Pancreas (tissue), 10 donors: ENCODE results near the gene RPN1. TPM values are rescaled to one million over a fixed set of nuclear protein-coding genes. Genes with fewer than 3 reads are reported as not detected.

Experiments used
- ATAC-seq, 4 donors: fragments of 200-7000 bp; cut with Tn5 transposase; one replicate each; pipeline versions ENCODE4 v1.8.0 to v1.9.1; 2020; ENCODE audit warnings: mild to moderate bottlenecking in 4 of 4, moderate library complexity in 4 of 4
- DNase-seq, 6 donors: peaks; one replicate each; pipeline ENCODE4 v3.0.0-alpha.2; 2020
- FAIRE-seq: peaks from 2 replicates; lab custom pipeline; 2012; peaks lifted over from hg19 to GRCh38; lab: Jason Lieb, UNC
- H3K27ac ChIP-seq, 4 donors: fragments of 200-600 bp; sonication (generic); 1 replicate in 3 of 4; 2 replicates in 1 of 4; pipeline versions ENCODE4 v1.5.0 to v1.8.0; 2020
- H3K27me3 ChIP-seq, 4 donors: fragments of 200-600 bp; one replicate each; pipeline ENCODE4 v1.8.0; 2021
- H3K36me3 ChIP-seq, 3 donors: fragments of 200-600 bp; sonication (generic) in 1 of 3; one replicate each; pipeline versions ENCODE4 v1.5.0 to v1.8.0; 2020 to 2021
- H3K4me1 ChIP-seq, 3 donors: fragments of 200-600 bp; one replicate each; pipeline ENCODE4 v1.8.0; 2021
- H3K4me3 ChIP-seq, 4 donors: fragments of 200-600 bp; sonication (generic) in 2 of 4; one replicate each; pipeline versions ENCODE4 v1.5.0 to v1.8.0; 2020 to 2021
- H3K9me3 ChIP-seq, 4 donors: fragments of 200-600 bp; one replicate each; pipeline ENCODE4 v1.8.0; 2021
- WGBS, 2 donors: extraction: QIAGEN DNeasy Blood & Tissue Kit; methylation state at CpG; one replicate each; pipeline ENCODE4 v1.1.7; 2013; 5-methylcytosine and 5-hydroxymethylcytosine counted together
- intact Hi-C, 3 donors: fragments of 100-400 bp; cut with DNase I; formaldehyde crosslinking; loops; one replicate each; pipeline versions ENCODE4 v1.11.1 to v1.14.2; 2022
- polyA plus RNA-seq, 2 donors: library from polyadenylated mRNA; stranded (reverse); fragments of 200-250 nt; gene quantifications; one replicate each; pipeline ENCODE4 v1.2.3, GENCODE V29; 2013
- total RNA-seq, 6 donors: library from RNA; stranded (reverse); fragmentation: NEBNext Ultra II Directional in 4 of 6; extraction: Animal tissue kit (Norgen Biotek cat#: 25700) in 4 of 6; gene quantifications; one replicate each; pipeline versions ENCODE4 v1.2.1 to v1.2.4, GENCODE V29; 2021 to 2023
- TF ChIP-seq, protein P1 (sequence below), 4 donors: fragments of 200-600 bp; sonication (generic) in 3 of 4; IDR thresholded peaks; one replicate each; pipeline versions ENCODE4 v1.5.0 to v1.8.0; 2021; ENCODE audit warnings: antibody characterized with exemption in 4 of 4
- donor health status: healthy with polysubstance abuse.
- donor health status: DM: no; HTN: no; CAD: no; lungs with moderate emphysema.
- donor health status: DM: no; HTN: no; CAD: no.
- donor health status: control.
- donor health status: control.
- donor health status: Bipolar disorder and iron deficiency.
- donor health status: DM: yes; HTN: yes; CAD: no.
- donor health status: DM: no; HTN: no; CAD: no.
- donor health status: DM: no; HTN: no; CAD: no.
- donor health status: DM: yes; HTN: yes; CAD: no.

Gene RPN1
- total and polyA plus RNA-seq, 8 donors = 52.5 to 137 (median 84.8) TPM

DNA sequence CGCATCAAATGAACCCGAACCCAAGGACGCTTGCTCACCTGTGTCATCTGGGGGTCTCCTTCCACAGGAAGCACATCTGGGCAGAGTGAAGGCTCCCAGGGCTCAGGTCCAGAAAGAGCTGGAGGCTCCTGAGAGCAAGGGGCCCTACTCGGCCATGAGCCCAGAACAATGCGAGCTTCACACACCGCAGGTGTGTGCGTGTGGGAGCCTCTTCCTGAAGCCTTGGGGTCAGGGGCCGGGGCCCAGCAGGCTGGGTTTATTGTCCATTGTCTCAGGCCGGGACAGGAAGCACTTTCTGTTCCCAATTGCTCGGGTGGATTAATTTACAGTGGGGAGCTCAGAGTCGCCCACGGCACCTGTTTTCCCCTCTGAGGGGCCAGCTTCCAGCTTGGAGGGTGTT, 74.8 kb downstream of the RPN1 start:
- Histone ChIP-seq H3K36me3 (no peaks in the 10 kb centered on the region), H3K27me3 (no peaks in the 10 kb centered on the region), H3K27ac (no peak overlapping the region), H3K9me3 (no peaks in the 10 kb centered on the region), H3K4me1 (no peaks in the 10 kb centered on the region), H3K4me3 (no peak overlapping the region)
- no peak for DNase-seq
- WGBS, 2 donors = 75% methylated on average over 12 of the region's 12 CpGs
- intact Hi-C loops = no loop called here
- no peak for ATAC-seq
- TF ChIP-seq, protein P1, sequence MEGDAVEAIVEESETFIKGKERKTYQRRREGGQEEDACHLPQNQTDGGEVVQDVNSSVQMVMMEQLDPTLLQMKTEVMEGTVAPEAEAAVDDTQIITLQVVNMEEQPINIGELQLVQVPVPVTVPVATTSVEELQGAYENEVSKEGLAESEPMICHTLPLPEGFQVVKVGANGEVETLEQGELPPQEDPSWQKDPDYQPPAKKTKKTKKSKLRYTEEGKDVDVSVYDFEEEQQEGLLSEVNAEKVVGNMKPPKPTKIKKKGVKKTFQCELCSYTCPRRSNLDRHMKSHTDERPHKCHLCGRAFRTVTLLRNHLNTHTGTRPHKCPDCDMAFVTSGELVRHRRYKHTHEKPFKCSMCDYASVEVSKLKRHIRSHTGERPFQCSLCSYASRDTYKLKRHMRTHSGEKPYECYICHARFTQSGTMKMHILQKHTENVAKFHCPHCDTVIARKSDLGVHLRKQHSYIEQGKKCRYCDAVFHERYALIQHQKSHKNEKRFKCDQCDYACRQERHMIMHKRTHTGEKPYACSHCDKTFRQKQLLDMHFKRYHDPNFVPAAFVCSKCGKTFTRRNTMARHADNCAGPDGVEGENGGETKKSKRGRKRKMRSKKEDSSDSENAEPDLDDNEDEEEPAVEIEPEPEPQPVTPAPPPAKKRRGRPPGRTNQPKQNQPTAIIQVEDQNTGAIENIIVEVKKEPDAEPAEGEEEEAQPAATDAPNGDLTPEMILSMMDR (IDR thresholded peaks at IDR 0.05) = no peak
- no peak for FAIRE-seq

GRCh38 chr3:128573707-128574162, 76.9 kb downstream of the RPN1 start:
- WGBS, 2 donors = 51 to 52% methylated on average over 14 of the region's 14 CpGs
- H3K36me3 ChIP-seq = no peaks in the 10 kb centered on the region
- TF ChIP-seq, protein P1 (IDR thresholded peaks at IDR 0.05) = no peak
- no peak for FAIRE-seq
- DNase-seq = no peak
- H3K4me3 ChIP-seq = no peak overlapping the region
- intact Hi-C loops = no loop called here
- no peak overlapping the region for H3K27ac ChIP-seq
- H3K27me3 ChIP-seq = no peaks in the 10 kb centered on the region
- ATAC-seq = no peak
- H3K9me3 ChIP-seq = no peaks in the 10 kb centered on the region
- H3K4me1 ChIP-seq = no peaks in the 10 kb centered on the region

DNA sequence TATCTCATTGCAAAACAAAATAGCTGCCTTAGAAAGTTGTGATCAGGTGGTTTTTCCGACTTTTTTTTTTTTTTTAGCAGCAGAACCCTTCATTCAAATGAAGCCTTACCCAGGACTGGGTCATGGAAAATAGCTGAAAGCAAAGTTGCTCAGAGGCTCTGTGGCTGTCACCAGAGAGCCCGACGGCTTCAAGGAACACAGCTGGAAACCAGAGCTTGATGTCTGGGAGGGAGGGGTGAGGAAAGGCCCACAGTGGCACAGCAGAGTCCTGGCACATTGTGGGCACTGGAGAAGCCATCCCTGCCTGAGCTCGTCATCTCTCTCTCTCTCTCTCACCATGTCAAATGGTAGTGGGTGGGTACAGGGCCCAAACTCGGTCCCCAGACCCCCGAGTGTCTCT, 77.5 kb downstream of the RPN1 start:
- no peak overlapping the region for H3K27ac ChIP-seq
- no peaks in the 10 kb centered on the region for H3K9me3 ChIP-seq
- no peaks in the 10 kb centered on the region for H3K4me1 ChIP-seq
- intact Hi-C loops = no loop called here
- TF ChIP-seq, protein P1 (IDR thresholded peaks at IDR 0.05) = no peak
- ATAC-seq (no peak), FAIRE-seq (no peak), DNase-seq (no peak)
- no peaks in the 10 kb centered on the region for H3K27me3 ChIP-seq
- no peaks in the 10 kb centered on the region for H3K36me3 ChIP-seq
- WGBS, 2 donors = 39 to 45% methylated on average over 6 of the region's 6 CpGs
- no peak overlapping the region for H3K4me3 ChIP-seq

GRCh38 chr3:128572644-128573105, 77.9 kb downstream of the RPN1 start:
- intact Hi-C loops = no loop called here
- FAIRE-seq = no peak
- TF ChIP-seq, protein P1 (IDR thresholded peaks at IDR 0.05) = no peak
- peak in 3 of 4 donors; percentile 41 to 53 (median 48) for ATAC-seq
- Histone ChIP-seq H3K9me3 (no peaks in the 10 kb centered on the region), H3K27ac (no peak overlapping the region), H3K36me3 (no peaks in the 10 kb centered on the region), H3K4me1 (no peaks in the 10 kb centered on the region), H3K4me3 (no peak overlapping the region), H3K27me3 (no peaks in the 10 kb centered on the region)
- DNase-seq = no peak
- 35 to 39% methylated on average over 5 of the region's 5 CpGs for WGBS, 2 donors

- Histone ChIP-seq H3K4me1 (no peaks in the 10 kb centered on the region), H3K9me3 (no peaks in the 10 kb centered on the region), H3K4me3 (no peak overlapping the region), H3K36me3 (no peaks in the 10 kb centered on the region), H3K27ac (no peak overlapping the region), H3K27me3 (no peaks in the 10 kb centered on the region)
- ATAC-seq (no peak), FAIRE-seq (no peak), DNase-seq (no peak)
- WGBS, 2 donors = 73 to 82% methylated on average over 13 of the region's 13 CpGs
- TF ChIP-seq, protein P1 (IDR thresholded peaks at IDR 0.05) = no peak
- intact Hi-C loops = no loop called here
These were observed 78.6 kb downstream of the RPN1 start for GRCh38 chr3:128572013-128572412.

Other genes starting within 250 kb of the RPN1 start
- not detected for gene DNAJB8, start 183.9 kb downstream of the RPN1 start, total RNA-seq
- not detected for gene DNAJB8, start 183.9 kb downstream of the RPN1 start, polyA plus RNA-seq
- 10 to 100 TPM in 5 of 6 donors, 1 to 10 TPM in 1; 6.2 to 17.1 (median 11.1) TPM for gene GATA2, start 157.6 kb downstream of the RPN1 start, total RNA-seq
- 10 to 100 TPM in 1 of 2 donors, 1 to 10 TPM in 1; 7.3 to 15.8 TPM for gene GATA2, start 157.6 kb downstream of the RPN1 start, polyA plus RNA-seq
- 100 to 1,000 TPM in 1 of 6 donors, 10 to 100 TPM in 5; 55.4 to 112 (median 70.7) TPM for gene RAB7A, start 75.4 kb upstream of the RPN1 start, total RNA-seq
- gene RAB7A, start 75.4 kb upstream of the RPN1 start, polyA plus RNA-seq = 10 to 100 TPM; 43.6 to 72.0 TPM
- gene ACAD9, start 228.8 kb upstream of the RPN1 start, total RNA-seq = 10 to 100 TPM; 18.0 to 26.7 (median 22.3) TPM
- 10 to 100 TPM; 28.5 to 30.5 TPM for gene ACAD9, start 228.8 kb upstream of the RPN1 start, polyA plus RNA-seq